HepG2 (cell line): ENCODE results near the gene MADCAM1. TPM values are rescaled to one million over a fixed set of nuclear protein-coding genes. Genes with fewer than 3 reads are reported as not detected.

Experiments
- AHR ChIP-seq: IDR thresholded peaks from 2 replicates; pipeline ENCODE4 v1.6.1; 2018; ENCODE audit warnings: missing genetic modification reagents, missing compliant biosample characterization
- BORCS8-MEF2B ChIP-seq: sonication (generic); formaldehyde crosslinking; IDR thresholded peaks from 2 replicates; pipeline ENCODE4 v1.8.0; 2022; ENCODE audit warnings: mild to moderate bottlenecking, missing genetic modification reagents
- CEBPB ChIP-seq: IDR thresholded peaks from 2 replicates; pipeline ENCODE4 v1.6.1; 2011; ENCODE audit warnings: low read depth, low read length, improper control_type of control experiment, borderline replicate concordance
- CHCHD3 ChIP-seq: sonication (generic); formaldehyde crosslinking; IDR thresholded peaks from 2 replicates; pipeline ENCODE4 v1.8.0; 2022; ENCODE audit warnings: mild to moderate bottlenecking, missing genetic modification reagents, moderate library complexity
- ETV5 ChIP-seq: IDR thresholded peaks from 2 replicates; pipeline ENCODE4 v1.6.1; 2018; ENCODE audit warnings: missing biosample characterization, missing genetic modification reagents, inconsistent platforms, borderline replicate concordance
- FOXK2 ChIP-seq: fragments of 450-650 bp; IDR thresholded peaks from 2 replicates; pipeline ENCODE4 v1.6.1; 2016
- HNRNPUL1 ChIP-seq: fragments of 200-400 bp; formaldehyde crosslinking; IDR thresholded peaks from 2 replicates; pipeline ENCODE4 v1.6.1; 2017; ENCODE audit warnings: low read depth, mild to moderate bottlenecking, low read length, moderate library complexity
- KDM1A ChIP-seq: IDR thresholded peaks from 2 replicates; pipeline ENCODE4 v1.6.1; 2016; ENCODE audit warnings: missing compliant biosample characterization
- NFE2L1 ChIP-seq: sonication (generic); formaldehyde crosslinking; IDR thresholded peaks from 2 replicates; pipeline ENCODE4 v1.4.0; 2020; ENCODE audit warnings: missing genetic modification reagents, mild to moderate bottlenecking, borderline replicate concordance
- NONO ChIP-seq, 2 experiments: fragments of 450-650 bp in 1 of 2; sonication (generic) in 1 of 2; formaldehyde crosslinking in 1 of 2; IDR thresholded peaks in 1 of 2; conservative IDR thresholded peaks in 1 of 2; 2 replicates each; pipeline versions ENCODE4 v1.6.1 to v1.8.0; 2017 to 2022; ENCODE audit warnings: mild to moderate bottlenecking in 1 of 2, missing genetic modification reagents in 1 of 2, moderate library complexity in 1 of 2
- POLR2A ChIP-seq, 2 experiments: IDR thresholded peaks; 2 replicates each; pipeline ENCODE4 v1.6.1; 2011; ENCODE audit warnings: low read depth in 2 of 2, low read length in 2 of 2, mild to moderate bottlenecking in 1 of 2, moderate library complexity in 1 of 2; ENCODE audit not compliant: insufficient read depth in 1 of 2
- PTBP1 ChIP-seq: fragments of 200-400 bp; formaldehyde crosslinking; IDR thresholded peaks from 2 replicates; pipeline ENCODE4 v1.6.1; 2018; ENCODE audit warnings: low read length, low read depth; ENCODE audit not compliant: poor library complexity, severe bottlenecking
- RNF2 ChIP-seq: fragments of 450-650 bp; conservative IDR thresholded peaks from 2 replicates; pipeline ENCODE4 v1.6.1; 2016; ENCODE audit warnings: low read depth
- SMC3 ChIP-seq: IDR thresholded peaks from 2 replicates; pipeline ENCODE4 v1.6.1; 2011; ENCODE audit warnings: low read length, improper control_type of control experiment
- TEAD3 ChIP-seq: optimal IDR thresholded peaks from 2 replicates; pipeline ENCODE3; 2016; ENCODE audit warnings: borderline replicate concordance
- WIZ ChIP-seq: sonication (generic); formaldehyde crosslinking; IDR thresholded peaks from 2 replicates; pipeline ENCODE4 v1.5.1; 2020; ENCODE audit warnings: mild to moderate bottlenecking, missing genetic modification reagents
- ZBTB38 ChIP-seq: sonication (generic); formaldehyde crosslinking; IDR thresholded peaks from 2 replicates; pipeline ENCODE4 v1.5.1; 2020; ENCODE audit warnings: mild to moderate bottlenecking, missing genetic modification reagents
- ZNF331 ChIP-seq: sonication (generic); formaldehyde crosslinking; IDR thresholded peaks from 2 replicates; pipeline ENCODE4 v1.4.0; 2020; ENCODE audit warnings: missing genetic modification reagents
- ZNF383 ChIP-seq: sonication (generic); formaldehyde crosslinking; IDR thresholded peaks from 2 replicates; pipeline ENCODE4 v1.4.0; 2020; ENCODE audit warnings: missing genetic modification reagents, mild to moderate bottlenecking, borderline replicate concordance
- ZNF451 ChIP-seq: sonication (generic); formaldehyde crosslinking; IDR thresholded peaks from 2 replicates; pipeline ENCODE4 v1.5.0; 2020; ENCODE audit warnings: mild to moderate bottlenecking, missing genetic modification reagents
- ZNF605 ChIP-seq: sonication (generic); formaldehyde crosslinking; IDR thresholded peaks from 2 replicates; pipeline ENCODE4 v1.8.0; 2022; ENCODE audit warnings: mild to moderate bottlenecking, missing genetic modification reagents
- polyA plus RNA-seq, 8 experiments: library from polyadenylated mRNA; depleted of rRNA in 3 of 8; stranded (reverse) in 7 of 8; unstranded in 1 of 8; fragments of >200 nt; fragmentation: Illumina TruSeq in 4 of 8; extraction: Trizol in 4 of 8; gene quantifications; 2 replicates each; pipeline versions ENCODE4 v1.2.1 to v1.2.3, GENCODE V29; 2011 to 2016; ENCODE audit warnings: low read depth in 4 of 8, missing spikeins in 1 of 8, mixed read lengths in 1 of 8; ENCODE audit not compliant: insufficient read depth in 1 of 8
- total RNA-seq, 5 experiments: library from RNA; depleted of rRNA; stranded (reverse); fragments of >200 nt; fragmentation: Illumina TruSeq; extraction: Trizol; gene quantifications; 2 replicates each; pipeline ENCODE4 v1.2.3, GENCODE V29; 2016; ENCODE audit warnings: low read depth in 1 of 5
- TF ChIP-seq, protein P1 (sequence below): sonication (generic); formaldehyde crosslinking; conservative IDR thresholded peaks from 2 replicates; pipeline ENCODE4 v1.4.0; 2020; ENCODE audit warnings: missing genetic modification reagents
- TF ChIP-seq, protein P2 (sequence below): sonication (generic); formaldehyde crosslinking; IDR thresholded peaks from 2 replicates; pipeline ENCODE4 v1.5.1; 2020; ENCODE audit warnings: missing genetic modification reagents, mild to moderate bottlenecking, borderline replicate concordance
- TF ChIP-seq, protein P3 (sequence below): sonication (generic); formaldehyde crosslinking; conservative IDR thresholded peaks from 2 replicates; pipeline ENCODE4 v1.4.0; 2020; ENCODE audit warnings: mild to moderate bottlenecking, missing genetic modification reagents, moderate library complexity

MADCAM1 gene
- total and polyA plus RNA-seq, 2 of the 13 experiments (the other 11 are each of a cell fraction or from before 2014, with no cell fraction given): 0.29 to 0.33 TPM

DNA sequence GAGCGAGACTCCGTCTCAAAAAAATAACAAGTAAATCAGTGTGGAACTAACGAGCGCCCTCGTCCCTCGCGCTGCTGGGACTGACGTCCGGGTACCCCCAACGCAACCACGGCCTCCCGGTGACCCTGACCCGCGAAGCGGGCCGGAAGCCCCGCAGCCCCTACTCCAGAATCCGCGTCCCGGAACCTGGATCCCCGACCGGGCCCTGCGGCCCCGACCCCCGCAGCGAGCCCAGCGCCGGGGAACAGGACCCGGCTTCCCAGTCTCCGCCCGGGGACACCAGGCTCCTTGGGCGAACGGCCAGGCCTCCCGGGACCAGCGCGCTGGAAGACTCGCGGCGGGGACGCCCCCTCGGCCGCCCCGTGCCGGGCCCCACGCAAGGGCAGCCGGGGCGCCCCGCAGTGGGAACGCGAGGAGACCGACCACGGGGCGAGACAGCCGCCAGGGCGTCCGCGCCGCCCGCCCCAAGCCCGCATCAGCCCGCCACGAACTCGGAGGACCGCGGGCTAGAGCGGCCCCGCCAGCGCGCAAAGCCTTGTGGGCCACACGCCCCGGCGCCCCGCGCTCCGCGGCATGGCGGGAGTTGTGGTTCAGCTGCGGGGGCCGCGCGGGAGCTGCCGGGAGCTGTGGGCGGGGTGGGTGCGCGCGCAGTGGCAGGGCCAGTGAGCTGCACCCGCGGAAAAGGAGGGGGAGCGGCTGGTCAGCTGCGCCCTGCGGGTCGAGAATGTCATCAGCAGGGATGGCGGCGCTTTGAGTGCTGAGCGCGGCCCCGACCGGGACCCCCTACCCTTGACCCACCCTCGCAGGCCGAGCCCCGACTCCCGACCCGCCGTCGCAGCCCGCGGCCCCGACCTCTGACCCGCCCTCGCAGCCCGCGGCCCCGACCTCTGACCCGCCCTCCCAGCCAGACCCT, 7.5 kb upstream of the MADCAM1 start (continued):
- no peak; the same call in 1 of the 2 replicates for TF ChIP-seq ETV5 (CRISPR knock-in tag)
- no peak for TF ChIP-seq HNRNPUL1
- no peak for TF ChIP-seq CEBPB
- TF ChIP-seq RNF2: peak; percentile 58; the same call in 1 of the 2 replicates
- TF ChIP-seq ZNF451 (CRISPR knock-in tag): no peak
- no peak for TF ChIP-seq PTBP1
- TF ChIP-seq, protein P1, sequence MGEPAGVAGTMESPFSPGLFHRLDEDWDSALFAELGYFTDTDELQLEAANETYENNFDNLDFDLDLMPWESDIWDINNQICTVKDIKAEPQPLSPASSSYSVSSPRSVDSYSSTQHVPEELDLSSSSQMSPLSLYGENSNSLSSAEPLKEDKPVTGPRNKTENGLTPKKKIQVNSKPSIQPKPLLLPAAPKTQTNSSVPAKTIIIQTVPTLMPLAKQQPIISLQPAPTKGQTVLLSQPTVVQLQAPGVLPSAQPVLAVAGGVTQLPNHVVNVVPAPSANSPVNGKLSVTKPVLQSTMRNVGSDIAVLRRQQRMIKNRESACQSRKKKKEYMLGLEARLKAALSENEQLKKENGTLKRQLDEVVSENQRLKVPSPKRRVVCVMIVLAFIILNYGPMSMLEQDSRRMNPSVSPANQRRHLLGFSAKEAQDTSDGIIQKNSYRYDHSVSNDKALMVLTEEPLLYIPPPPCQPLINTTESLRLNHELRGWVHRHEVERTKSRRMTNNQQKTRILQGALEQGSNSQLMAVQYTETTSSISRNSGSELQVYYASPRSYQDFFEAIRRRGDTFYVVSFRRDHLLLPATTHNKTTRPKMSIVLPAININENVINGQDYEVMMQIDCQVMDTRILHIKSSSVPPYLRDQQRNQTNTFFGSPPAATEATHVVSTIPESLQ (CRISPR knock-in tag): no peak
- no peak for TF ChIP-seq WIZ (CRISPR knock-in tag)
- TF ChIP-seq CHCHD3 (CRISPR knock-in tag): no peak
- no peak for TF ChIP-seq NFE2L1 (CRISPR knock-in tag)
- TF ChIP-seq TEAD3 (CRISPR knock-in tag): peak; percentile 48
- no peak for TF ChIP-seq ZNF383
- peak; percentile 50; the same call in 1 of the 2 replicates for TF ChIP-seq ZNF331 (CRISPR knock-in tag)
- TF ChIP-seq ZBTB38 (CRISPR knock-in tag): peak; percentile 83
- no peak for TF ChIP-seq AHR (CRISPR knock-in tag)
- TF ChIP-seq KDM1A (CRISPR knock-in tag): no peak
- peak; percentile 41; the same call in 1 of the 2 replicates for TF ChIP-seq BORCS8-MEF2B
- TF ChIP-seq, protein P2, sequence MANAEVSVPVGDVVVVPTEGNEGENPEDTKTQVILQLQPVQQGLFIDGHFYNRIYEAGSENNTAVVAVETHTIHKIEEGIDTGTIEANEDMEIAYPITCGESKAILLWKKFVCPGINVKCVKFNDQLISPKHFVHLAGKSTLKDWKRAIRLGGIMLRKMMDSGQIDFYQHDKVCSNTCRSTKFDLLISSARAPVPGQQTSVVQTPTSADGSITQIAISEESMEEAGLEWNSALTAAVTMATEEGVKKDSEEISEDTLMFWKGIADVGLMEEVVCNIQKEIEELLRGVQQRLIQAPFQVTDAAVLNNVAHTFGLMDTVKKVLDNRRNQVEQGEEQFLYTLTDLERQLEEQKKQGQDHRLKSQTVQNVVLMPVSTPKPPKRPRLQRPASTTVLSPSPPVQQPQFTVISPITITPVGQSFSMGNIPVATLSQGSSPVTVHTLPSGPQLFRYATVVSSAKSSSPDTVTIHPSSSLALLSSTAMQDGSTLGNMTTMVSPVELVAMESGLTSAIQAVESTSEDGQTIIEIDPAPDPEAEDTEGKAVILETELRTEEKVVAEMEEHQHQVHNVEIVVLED (CRISPR knock-in tag): peak; percentile 95
- no peak for TF ChIP-seq FOXK2
- no peak for TF ChIP-seq ZNF605 (CRISPR knock-in tag)
- TF ChIP-seq SMC3: no peak
- peak; percentile 53 to 80; a peak in 2 of 4 replicates for TF ChIP-seq POLR2A (IDR thresholded peaks at IDR 0.05; ENCODE audit: insufficient read depth in 1 of 2, low read depth in 2 of 2, low read length in 2 of 2)
- no peak for TF ChIP-seq NONO (IDR thresholded peaks at IDR 0.05)
- TF ChIP-seq NONO (CRISPR knock-in tag; conservative IDR thresholded peaks at IDR 0.05): peak; percentile 73
- TF ChIP-seq, protein P3, sequence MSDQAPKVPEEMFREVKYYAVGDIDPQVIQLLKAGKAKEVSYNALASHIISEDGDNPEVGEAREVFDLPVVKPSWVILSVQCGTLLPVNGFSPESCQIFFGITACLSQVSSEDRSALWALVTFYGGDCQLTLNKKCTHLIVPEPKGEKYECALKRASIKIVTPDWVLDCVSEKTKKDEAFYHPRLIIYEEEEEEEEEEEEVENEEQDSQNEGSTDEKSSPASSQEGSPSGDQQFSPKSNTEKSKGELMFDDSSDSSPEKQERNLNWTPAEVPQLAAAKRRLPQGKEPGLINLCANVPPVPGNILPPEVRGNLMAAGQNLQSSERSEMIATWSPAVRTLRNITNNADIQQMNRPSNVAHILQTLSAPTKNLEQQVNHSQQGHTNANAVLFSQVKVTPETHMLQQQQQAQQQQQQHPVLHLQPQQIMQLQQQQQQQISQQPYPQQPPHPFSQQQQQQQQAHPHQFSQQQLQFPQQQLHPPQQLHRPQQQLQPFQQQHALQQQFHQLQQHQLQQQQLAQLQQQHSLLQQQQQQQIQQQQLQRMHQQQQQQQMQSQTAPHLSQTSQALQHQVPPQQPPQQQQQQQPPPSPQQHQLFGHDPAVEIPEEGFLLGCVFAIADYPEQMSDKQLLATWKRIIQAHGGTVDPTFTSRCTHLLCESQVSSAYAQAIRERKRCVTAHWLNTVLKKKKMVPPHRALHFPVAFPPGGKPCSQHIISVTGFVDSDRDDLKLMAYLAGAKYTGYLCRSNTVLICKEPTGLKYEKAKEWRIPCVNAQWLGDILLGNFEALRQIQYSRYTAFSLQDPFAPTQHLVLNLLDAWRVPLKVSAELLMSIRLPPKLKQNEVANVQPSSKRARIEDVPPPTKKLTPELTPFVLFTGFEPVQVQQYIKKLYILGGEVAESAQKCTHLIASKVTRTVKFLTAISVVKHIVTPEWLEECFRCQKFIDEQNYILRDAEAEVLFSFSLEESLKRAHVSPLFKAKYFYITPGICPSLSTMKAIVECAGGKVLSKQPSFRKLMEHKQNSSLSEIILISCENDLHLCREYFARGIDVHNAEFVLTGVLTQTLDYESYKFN (CRISPR knock-in tag): peak; percentile 54; the same call in 1 of the 2 replicates
